KBM-7 (cell line): ENCODE data around the gene MBOAT2.

Experiments
- DNase-seq: peaks from one replicate; pipeline ENCODE4 v3.0.0-alpha.2; 2015
- in situ Hi-C: fragments of 300-500 bp; cut with MboI; formaldehyde crosslinking; loops from 2 replicates; pipeline ENCODE4 v1.14.3; 2020; ENCODE audit warnings: low sequenced_read_pairs, low pct_unique_long_range_greater_than_20kb, mixed read lengths

MBOAT2 gene

DNA sequence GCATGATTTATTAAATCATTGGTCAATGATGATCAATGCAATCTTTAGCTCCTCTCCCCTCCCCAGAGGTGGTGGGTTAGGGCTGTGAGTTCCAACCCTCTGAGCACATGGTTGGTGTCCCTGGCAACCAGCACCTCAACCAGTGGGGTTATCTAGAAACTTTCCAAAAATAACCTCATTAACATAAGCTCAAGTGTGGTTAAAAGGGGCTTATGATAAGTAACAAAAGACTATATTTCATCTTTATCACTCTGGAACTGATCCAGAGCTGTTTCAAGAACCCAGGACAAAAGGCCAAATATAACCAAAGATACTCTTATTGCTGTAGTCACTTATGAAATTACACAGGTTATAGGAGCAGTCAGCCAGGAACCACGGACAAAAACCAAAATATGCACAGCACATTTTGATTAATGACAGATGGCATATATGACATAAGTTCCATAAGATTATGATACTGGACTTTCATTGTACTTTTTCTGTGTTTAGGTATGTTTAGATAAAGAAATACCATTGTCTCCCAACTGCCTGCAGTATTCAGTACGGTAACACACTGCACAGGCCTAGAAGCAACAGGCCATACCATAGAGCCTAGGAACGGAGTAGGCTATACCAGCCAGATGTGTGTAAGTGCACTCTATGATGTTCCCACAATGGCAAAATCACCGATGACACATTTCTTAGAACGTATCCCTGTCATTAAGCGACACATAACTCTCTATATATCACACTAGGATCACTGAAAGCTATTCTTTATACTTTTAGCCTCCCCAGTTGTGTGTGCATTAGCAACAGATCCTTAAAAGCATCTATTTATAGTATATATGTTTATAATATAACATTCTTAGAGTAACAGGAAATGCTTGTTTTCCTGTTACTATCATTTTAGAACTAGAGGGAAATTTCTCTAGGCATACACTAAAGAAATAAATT is 197.9 kb downstream of the MBOAT2 start:
- in situ Hi-C loops, result no loop called here
- DNase-seq, result no peak

DNA sequence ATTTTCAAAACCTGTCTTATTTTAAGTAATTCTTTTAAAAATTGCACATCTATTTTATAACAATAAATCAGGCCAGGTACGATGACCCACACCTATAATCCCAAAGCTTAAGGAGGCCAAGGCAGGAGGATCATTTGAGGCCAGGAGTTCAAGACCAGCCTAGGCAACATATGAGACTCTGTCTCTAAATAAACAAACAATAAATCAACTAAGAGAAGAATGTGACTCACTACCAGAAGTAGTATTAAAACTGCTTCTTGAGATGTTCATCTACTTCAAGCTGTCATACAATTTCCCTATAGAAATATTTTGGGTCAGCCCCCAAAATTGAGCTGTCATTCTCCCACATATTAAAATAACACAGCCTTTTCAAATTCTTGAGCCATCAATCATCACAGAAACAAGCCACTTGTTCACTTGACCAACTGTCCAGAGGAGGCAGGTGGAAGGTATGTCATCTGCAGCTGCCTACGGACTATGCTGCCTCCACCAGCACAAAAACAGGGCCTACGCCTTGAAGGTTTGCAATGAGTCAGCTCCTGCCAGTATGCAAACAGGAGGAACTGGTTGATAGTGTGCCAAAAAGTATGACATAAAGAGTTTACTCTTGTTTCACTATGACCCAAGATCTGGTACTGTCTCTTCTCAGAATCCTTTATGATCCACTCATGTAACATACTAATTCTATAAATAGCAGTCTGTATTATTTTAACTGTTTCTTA is 199.7 kb downstream of the MBOAT2 start:
- in situ Hi-C loops, result no loop called here
- no peak for DNase-seq

DNA sequence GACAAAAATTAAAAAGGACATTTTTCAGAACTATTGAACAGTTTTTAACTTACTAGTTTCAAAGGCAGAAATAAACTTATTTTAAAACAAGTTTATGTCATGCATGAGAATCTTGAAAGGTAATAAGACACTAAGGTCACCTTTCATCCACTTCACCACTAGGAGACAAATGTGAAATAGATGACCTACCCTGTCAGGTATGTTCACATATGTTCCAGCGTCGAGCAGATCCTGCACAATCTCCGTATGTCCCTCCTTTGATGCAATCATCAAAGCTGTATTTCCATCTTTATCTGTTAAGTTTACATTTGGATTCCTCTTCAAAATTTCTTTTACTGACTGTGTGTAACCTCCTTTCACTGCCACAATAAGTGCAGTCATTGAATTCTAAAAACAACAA is 200.7 kb downstream of the MBOAT2 start:
- in situ Hi-C loops, result no loop called here
- DNase-seq, result no peak
